GM18858 (cell line): ENCODE data around the gene PLS1.

Source experiments
- ATAC-seq: cut with Tn5 transposase; IDR thresholded peaks from one replicate; pipeline ENCODE4 v1.9.1; 2021; ENCODE audit not compliant: unreplicated experiment

PLS1 gene

GRCh38 chr3:142636050-142636449 lies 39.9 kb downstream of the PLS1 start:
- no peak for ATAC-seq

- no peak for ATAC-seq
These were observed 40.5 kb downstream of the PLS1 start for GRCh38 chr3:142636664-142637063.

- no peak for ATAC-seq
These were observed 42.1 kb downstream of the PLS1 start for GRCh38 chr3:142638291-142638690.

- ATAC-seq = no peak
These were observed 45.3 kb downstream of the PLS1 start for GRCh38 chr3:142641504-142641903.

- ATAC-seq = no peak
These were observed 46.8 kb downstream of the PLS1 start for GRCh38 chr3:142642956-142643355.

- no peak for ATAC-seq
These were observed 48.3 kb downstream of the PLS1 start for GRCh38 chr3:142644502-142644901.

GRCh38 chr3:142645236-142645793 lies 49.1 kb downstream of the PLS1 start:
- no peak for ATAC-seq

GRCh38 chr3:142646020-142646785 lies 50.0 kb downstream of the PLS1 start:
- no peak for ATAC-seq

- no peak for ATAC-seq
These were observed 51.7 kb downstream of the PLS1 start for GRCh38 chr3:142647856-142648255.

- no peak for ATAC-seq
These were observed 52.8 kb downstream of the PLS1 start for GRCh38 chr3:142648950-142649349.

GRCh38 chr3:142650001-142650693 lies 54.0 kb downstream of the PLS1 start:
- no peak for ATAC-seq

GRCh38 chr3:142651711-142652110 lies 55.5 kb downstream of the PLS1 start:
- no peak for ATAC-seq

- no peak for ATAC-seq
These were observed 56.7 kb downstream of the PLS1 start for GRCh38 chr3:142652826-142653292.

- no peak for ATAC-seq
These were observed 60.4 kb downstream of the PLS1 start for GRCh38 chr3:142656575-142656974.

- ATAC-seq = no peak
These were observed 60.8 kb downstream of the PLS1 start for GRCh38 chr3:142657033-142657432.

- ATAC-seq = no peak
These were observed 64.2 kb downstream of the PLS1 start for GRCh38 chr3:142660383-142660782.

GRCh38 chr3:142660893-142661292 lies 64.7 kb downstream of the PLS1 start:
- no peak for ATAC-seq

GRCh38 chr3:142663865-142664264 lies 67.7 kb downstream of the PLS1 start:
- ATAC-seq = no peak

GRCh38 chr3:142664311-142664710 lies 68.1 kb downstream of the PLS1 start:
- no peak for ATAC-seq

GRCh38 chr3:142664819-142665218 lies 68.6 kb downstream of the PLS1 start:
- ATAC-seq = no peak

GRCh38 chr3:142670120-142670519 lies 73.9 kb downstream of the PLS1 start:
- no peak for ATAC-seq

GRCh38 chr3:142676151-142676550 lies 80.0 kb downstream of the PLS1 start:
- no peak for ATAC-seq
